HCT116 (cell line): ENCODE measurements around the gene PHTF1.

Experiments used
- CBX3 ChIP-seq: IDR thresholded peaks from 2 replicates; pipeline ENCODE4 v1.6.1; 2012; ENCODE audit warnings: low read depth
- CEBPB ChIP-seq: IDR thresholded peaks from 2 replicates; pipeline ENCODE4 v1.6.1; 2012; ENCODE audit warnings: low read depth
- EZH2 ChIP-seq: fragments of 200-600 bp; sonication (generic); IDR thresholded peaks from 2 replicates; pipeline ENCODE4 v1.6.1; 2017; ENCODE audit warnings: antibody characterized with exemption, mixed run types
- POLR2A ChIP-seq: IDR thresholded peaks from 2 replicates; pipeline ENCODE4 v1.7.0; 2011; ENCODE audit warnings: borderline replicate concordance; ENCODE audit not compliant: insufficient read depth, insufficient read length; ENCODE audit errors: extremely low read depth
- POLR2AphosphoS5 ChIP-seq: IDR thresholded peaks from 2 replicates; pipeline ENCODE4 v1.6.1; 2011; ENCODE audit warnings: mild to moderate bottlenecking, low read depth, low read length, moderate library complexity
- RAD21 ChIP-seq: IDR thresholded peaks from 2 replicates; pipeline ENCODE4 v1.6.1; 2012; ENCODE audit warnings: low read depth, mild to moderate bottlenecking
- SP1 ChIP-seq: IDR thresholded peaks from 2 replicates; pipeline ENCODE4 v1.6.1; 2012; ENCODE audit warnings: low read depth
- ZNF274 ChIP-seq: fragments of 200-500 bp; sonication (Bioruptor generic); IDR thresholded peaks from 2 replicates; pipeline ENCODE4 v1.6.1; 2014; ENCODE audit warnings: mild to moderate bottlenecking, low read depth, low read length, inconsistent platforms
- TF ChIP-seq, protein P1 (sequence below), 3 experiments: fragments of 200-600 bp in 1 of 3; sonication (generic) in 1 of 3; IDR thresholded peaks in 2 of 3; conservative IDR thresholded peaks in 1 of 3; 2 replicates each; pipeline ENCODE4 v1.5.1; 2012 to 2017; ENCODE audit warnings: low read depth in 2 of 3, low read length in 2 of 3, antibody characterized with exemption in 1 of 3, borderline replicate concordance in 1 of 3, control low read depth in 1 of 3, mild to moderate bottlenecking in 1 of 3, mixed read lengths in 1 of 3, mixed run types in 1 of 3, moderate library complexity in 1 of 3; ENCODE audit not compliant: insufficient read depth in 1 of 3

DNA sequence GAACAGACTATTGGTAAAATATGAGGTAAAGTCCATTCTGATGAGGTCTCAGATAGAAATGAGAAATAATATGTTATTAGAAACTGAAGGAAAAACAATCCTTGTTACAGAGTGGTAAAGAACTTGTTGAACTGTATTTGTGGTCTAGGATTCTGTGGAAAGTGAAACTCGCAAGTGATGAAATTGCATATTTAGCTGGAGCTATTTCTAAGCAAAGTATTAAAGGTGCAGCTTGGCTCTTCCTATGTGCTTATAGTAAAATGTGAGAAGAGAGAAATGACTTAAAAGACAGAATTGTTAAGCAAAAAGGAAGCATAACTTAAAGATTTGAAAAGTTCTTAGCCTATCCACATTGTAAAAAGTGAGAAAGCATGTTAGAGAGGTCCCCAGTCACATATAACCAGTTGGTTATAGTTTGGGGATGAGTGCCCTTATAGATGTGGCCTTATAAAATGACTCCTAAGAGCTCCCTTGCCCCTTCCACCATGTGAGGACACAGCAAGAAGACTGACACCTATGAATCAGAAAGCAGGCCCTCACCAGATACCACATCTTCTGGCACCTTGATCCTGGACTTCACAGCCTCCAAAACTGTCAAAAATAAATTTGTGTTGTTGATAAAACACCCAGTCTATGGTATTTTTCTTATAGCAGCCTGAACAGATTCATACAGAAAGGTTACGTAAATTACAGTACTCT lies 24.8 kb downstream of the PHTF1 start:
- TF ChIP-seq, protein P1, sequence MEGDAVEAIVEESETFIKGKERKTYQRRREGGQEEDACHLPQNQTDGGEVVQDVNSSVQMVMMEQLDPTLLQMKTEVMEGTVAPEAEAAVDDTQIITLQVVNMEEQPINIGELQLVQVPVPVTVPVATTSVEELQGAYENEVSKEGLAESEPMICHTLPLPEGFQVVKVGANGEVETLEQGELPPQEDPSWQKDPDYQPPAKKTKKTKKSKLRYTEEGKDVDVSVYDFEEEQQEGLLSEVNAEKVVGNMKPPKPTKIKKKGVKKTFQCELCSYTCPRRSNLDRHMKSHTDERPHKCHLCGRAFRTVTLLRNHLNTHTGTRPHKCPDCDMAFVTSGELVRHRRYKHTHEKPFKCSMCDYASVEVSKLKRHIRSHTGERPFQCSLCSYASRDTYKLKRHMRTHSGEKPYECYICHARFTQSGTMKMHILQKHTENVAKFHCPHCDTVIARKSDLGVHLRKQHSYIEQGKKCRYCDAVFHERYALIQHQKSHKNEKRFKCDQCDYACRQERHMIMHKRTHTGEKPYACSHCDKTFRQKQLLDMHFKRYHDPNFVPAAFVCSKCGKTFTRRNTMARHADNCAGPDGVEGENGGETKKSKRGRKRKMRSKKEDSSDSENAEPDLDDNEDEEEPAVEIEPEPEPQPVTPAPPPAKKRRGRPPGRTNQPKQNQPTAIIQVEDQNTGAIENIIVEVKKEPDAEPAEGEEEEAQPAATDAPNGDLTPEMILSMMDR (IDR thresholded peaks at IDR 0.05 in 2 of 3, conservative IDR thresholded peaks at IDR 0.05 in 1 of 3; ENCODE audit: borderline replicate concordance in 1 of 3, insufficient read depth in 1 of 3, low read depth in 2 of 3, low read length in 2 of 3) = no peak
- TF ChIP-seq SP1 (no peak), POLR2A (no peak), POLR2AphosphoS5 (no peak), ZNF274 (no peak), CEBPB (no peak), RAD21 (no peak), EZH2 (no peak), CBX3 (no peak)
